Measurements from ENCODE around the gene TSPAN4.

The TSPAN4 gene

DNA sequence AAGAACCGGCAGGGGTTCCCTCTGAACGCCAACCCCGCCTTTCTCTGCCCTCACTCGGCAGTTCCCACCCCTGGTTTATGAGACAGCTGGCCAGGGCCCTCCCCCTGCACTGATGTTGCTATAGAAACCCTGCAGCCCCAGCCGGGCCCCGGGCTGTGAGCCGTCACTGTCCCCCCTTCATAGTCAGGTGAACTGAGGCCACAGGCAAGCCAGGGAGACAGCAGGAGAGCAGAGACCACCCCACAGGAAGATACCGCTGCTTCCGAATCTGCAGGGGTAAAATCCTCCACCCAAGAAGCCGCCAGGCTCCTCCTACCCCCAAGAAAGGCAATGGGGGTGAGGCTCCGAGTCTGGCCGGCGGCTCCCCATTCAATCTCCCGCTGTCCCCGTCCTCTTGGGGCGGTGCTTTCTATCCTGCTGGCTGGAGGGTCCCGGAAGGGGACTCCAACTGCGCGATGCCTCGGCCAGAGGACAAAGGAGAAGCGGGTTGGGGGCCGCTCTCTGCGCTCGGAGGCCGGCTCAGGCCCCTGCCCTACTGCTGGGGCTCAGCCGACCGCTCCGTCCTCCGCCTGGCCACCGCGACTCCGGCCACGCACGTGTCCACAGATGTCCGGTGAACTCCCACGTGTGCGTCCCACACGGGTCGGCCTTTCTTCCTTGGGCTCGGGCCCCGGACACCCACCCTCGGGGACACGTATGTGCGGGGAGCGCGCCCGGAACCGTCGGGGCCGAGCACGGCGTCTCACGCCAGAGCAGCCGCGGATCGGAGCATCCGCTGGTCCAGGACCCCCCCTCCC, 45.2 kb upstream of the TSPAN4 start (continued):
- TF ChIP-seq, protein P1, sequence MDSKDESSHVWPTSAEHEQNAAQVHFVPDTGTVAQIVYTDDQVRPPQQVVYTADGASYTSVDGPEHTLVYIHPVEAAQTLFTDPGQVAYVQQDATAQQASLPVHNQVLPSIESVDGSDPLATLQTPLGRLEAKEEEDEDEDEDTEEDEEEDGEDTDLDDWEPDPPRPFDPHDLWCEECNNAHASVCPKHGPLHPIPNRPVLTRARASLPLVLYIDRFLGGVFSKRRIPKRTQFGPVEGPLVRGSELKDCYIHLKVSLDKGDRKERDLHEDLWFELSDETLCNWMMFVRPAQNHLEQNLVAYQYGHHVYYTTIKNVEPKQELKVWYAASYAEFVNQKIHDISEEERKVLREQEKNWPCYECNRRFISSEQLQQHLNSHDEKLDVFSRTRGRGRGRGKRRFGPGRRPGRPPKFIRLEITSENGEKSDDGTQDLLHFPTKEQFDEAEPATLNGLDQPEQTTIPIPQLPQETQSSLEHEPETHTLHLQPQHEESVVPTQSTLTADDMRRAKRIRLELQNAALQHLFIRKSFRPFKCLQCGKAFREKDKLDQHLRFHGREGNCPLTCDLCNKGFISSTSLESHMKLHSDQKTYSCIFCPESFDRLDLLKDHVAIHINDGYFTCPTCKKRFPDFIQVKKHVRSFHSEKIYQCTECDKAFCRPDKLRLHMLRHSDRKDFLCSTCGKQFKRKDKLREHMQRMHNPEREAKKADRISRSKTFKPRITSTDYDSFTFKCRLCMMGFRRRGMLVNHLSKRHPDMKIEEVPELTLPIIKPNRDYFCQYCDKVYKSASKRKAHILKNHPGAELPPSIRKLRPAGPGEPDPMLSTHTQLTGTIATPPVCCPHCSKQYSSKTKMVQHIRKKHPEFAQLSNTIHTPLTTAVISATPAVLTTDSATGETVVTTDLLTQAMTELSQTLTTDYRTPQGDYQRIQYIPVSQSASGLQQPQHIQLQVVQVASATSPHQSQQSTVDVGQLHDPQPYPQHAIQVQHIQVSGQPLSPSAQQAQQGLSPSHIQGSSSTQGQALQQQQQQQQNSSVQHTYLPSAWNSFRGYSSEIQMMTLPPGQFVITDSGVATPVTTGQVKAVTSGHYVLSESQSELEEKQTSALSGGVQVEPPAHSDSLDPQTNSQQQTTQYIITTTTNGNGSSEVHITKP (tag by site-specific recombination; IDR thresholded peaks at IDR 0.05) = peak; percentile 66; the same call in 1 of the 2 replicates
- TF ChIP-seq EGR2 (tag by site-specific recombination; IDR thresholded peaks at IDR 0.05; ENCODE audit: low read depth) = 0 out of 2 replicates have a peak, but pooled peaks have one; percentile 23
- TF ChIP-seq ZNF266 (tag by site-specific recombination; IDR thresholded peaks at IDR 0.05; ENCODE audit: low read depth) = no peak
- no peak for TF ChIP-seq OVOL3 (tag by site-specific recombination; IDR thresholded peaks at IDR 0.05)
- TF ChIP-seq SETDB1 (IDR thresholded peaks at IDR 0.05; ENCODE audit: insufficient read length, low read length) = no peak
- no peak for TF ChIP-seq ZNF639 (tag by site-specific recombination; IDR thresholded peaks at IDR 0.05)
- no peak for TF ChIP-seq HOXC10 (CRISPR knock-in tag; IDR thresholded peaks at IDR 0.05)
- no peak for TF ChIP-seq IKZF3 (tag by site-specific recombination; IDR thresholded peaks at IDR 0.05)
- no peak for TF ChIP-seq ZBTB48 (tag by site-specific recombination; IDR thresholded peaks at IDR 0.05)
- no peak for TF ChIP-seq ZNF280C (tag by site-specific recombination; IDR thresholded peaks at IDR 0.05)
- TF ChIP-seq KLF10 (tag by site-specific recombination; IDR thresholded peaks at IDR 0.05) = peak; percentile 89
- TF ChIP-seq, protein P2, sequence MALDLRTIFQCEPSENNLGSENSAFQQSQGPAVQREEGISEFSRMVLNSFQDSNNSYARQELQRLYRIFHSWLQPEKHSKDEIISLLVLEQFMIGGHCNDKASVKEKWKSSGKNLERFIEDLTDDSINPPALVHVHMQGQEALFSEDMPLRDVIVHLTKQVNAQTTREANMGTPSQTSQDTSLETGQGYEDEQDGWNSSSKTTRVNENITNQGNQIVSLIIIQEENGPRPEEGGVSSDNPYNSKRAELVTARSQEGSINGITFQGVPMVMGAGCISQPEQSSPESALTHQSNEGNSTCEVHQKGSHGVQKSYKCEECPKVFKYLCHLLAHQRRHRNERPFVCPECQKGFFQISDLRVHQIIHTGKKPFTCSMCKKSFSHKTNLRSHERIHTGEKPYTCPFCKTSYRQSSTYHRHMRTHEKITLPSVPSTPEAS (tag by site-specific recombination; IDR thresholded peaks at IDR 0.05) = no peak
- no peak for TF ChIP-seq ZNF404 (tag by site-specific recombination; IDR thresholded peaks at IDR 0.05)
- no peak for TF ChIP-seq ZNF248 (tag by site-specific recombination; IDR thresholded peaks at IDR 0.05)
- no peak for TF ChIP-seq KLF7 (tag by site-specific recombination; IDR thresholded peaks at IDR 0.05; ENCODE audit: borderline replicate concordance)
- no peak for TF ChIP-seq ZNF610 (tag by site-specific recombination; IDR thresholded peaks at IDR 0.05; ENCODE audit: borderline replicate concordance)
- TF ChIP-seq, protein P3, sequence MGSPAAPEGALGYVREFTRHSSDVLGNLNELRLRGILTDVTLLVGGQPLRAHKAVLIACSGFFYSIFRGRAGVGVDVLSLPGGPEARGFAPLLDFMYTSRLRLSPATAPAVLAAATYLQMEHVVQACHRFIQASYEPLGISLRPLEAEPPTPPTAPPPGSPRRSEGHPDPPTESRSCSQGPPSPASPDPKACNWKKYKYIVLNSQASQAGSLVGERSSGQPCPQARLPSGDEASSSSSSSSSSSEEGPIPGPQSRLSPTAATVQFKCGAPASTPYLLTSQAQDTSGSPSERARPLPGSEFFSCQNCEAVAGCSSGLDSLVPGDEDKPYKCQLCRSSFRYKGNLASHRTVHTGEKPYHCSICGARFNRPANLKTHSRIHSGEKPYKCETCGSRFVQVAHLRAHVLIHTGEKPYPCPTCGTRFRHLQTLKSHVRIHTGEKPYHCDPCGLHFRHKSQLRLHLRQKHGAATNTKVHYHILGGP (tag by site-specific recombination; IDR thresholded peaks at IDR 0.05) = no peak
- TF ChIP-seq KLF9 (tag by site-specific recombination; IDR thresholded peaks at IDR 0.05; ENCODE audit: low read depth) = peak; percentile 42
- TF ChIP-seq ZNF211 (tag by site-specific recombination; IDR thresholded peaks at IDR 0.05; ENCODE audit: low read depth) = no peak
- peak; percentile 88 for TF ChIP-seq ZBTB26 (tag by site-specific recombination; optimal IDR thresholded peaks at IDR 0.05)
- TF ChIP-seq ZNF677 (tag by site-specific recombination; IDR thresholded peaks at IDR 0.05) = no peak
- TF ChIP-seq, protein P4, sequence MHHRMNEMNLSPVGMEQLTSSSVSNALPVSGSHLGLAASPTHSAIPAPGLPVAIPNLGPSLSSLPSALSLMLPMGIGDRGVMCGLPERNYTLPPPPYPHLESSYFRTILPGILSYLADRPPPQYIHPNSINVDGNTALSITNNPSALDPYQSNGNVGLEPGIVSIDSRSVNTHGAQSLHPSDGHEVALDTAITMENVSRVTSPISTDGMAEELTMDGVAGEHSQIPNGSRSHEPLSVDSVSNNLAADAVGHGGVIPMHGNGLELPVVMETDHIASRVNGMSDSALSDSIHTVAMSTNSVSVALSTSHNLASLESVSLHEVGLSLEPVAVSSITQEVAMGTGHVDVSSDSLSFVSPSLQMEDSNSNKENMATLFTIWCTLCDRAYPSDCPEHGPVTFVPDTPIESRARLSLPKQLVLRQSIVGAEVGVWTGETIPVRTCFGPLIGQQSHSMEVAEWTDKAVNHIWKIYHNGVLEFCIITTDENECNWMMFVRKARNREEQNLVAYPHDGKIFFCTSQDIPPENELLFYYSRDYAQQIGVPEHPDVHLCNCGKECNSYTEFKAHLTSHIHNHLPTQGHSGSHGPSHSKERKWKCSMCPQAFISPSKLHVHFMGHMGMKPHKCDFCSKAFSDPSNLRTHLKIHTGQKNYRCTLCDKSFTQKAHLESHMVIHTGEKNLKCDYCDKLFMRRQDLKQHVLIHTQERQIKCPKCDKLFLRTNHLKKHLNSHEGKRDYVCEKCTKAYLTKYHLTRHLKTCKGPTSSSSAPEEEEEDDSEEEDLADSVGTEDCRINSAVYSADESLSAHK (tag by site-specific recombination; IDR thresholded peaks at IDR 0.05) = no peak
- peak; percentile 78 for TF ChIP-seq ZBTB20 (tag by site-specific recombination; IDR thresholded peaks at IDR 0.05)

Measured in HEK293 (cell line).